Caco-2 (cell line): Measurements from ENCODE around the gene PHACTR1. TPM values are rescaled to one million over a fixed set of nuclear protein-coding genes. Genes with fewer than 3 reads are reported as not detected.

Experiments used
- BruUV-seq: library from RNA; stranded (reverse); fragments of 400-500 nt; replicated peaks from 2 replicates; lab custom pipeline; 2021; lab: Mats Ljungman, UMichigan
- CTCF ChIA-PET: fragments of 300-600 bp; sonication (Branson Sonifier 250); formaldehyde crosslinking; loops from one replicate; lab custom pipeline; 2022; ENCODE audit warnings: antibody characterized with exemption; lab: Charles Lee
- POLR2A ChIA-PET: fragments of 300-600 bp; sonication (Branson Sonifier 250); formaldehyde crosslinking; loops from one replicate; lab custom pipeline; 2022; ENCODE audit warnings: antibody characterized with exemption; lab: Charles Lee
- DNase-seq, 2 experiments: peaks; one replicate each; pipeline versions ENCODE4 v3.0.0 to v3.0.0-alpha.2; 2020 to 2022
- H3K27me3 ChIP-seq: replicated peaks from 2 replicates; pipeline ENCODE4 v1.6.0; 2011; ENCODE audit warnings: low read length; ENCODE audit not compliant: control insufficient read depth, insufficient read depth
- H3K36me3 ChIP-seq: 2 replicates; pipeline ENCODE4 v1.5.1; 2011; ENCODE audit warnings: low read length; ENCODE audit not compliant: control insufficient read depth, insufficient read depth
- H3K4me1 ChIP-seq: fragments of 250-450 bp; sonication (Bioruptor Pico); 2 replicates; pipeline ENCODE4 v1.5.1; 2020; ENCODE audit warnings: mild to moderate bottlenecking
- H3K4me3 ChIP-seq: 2 replicates; pipeline ENCODE4 v1.5.1; 2011; ENCODE audit warnings: low read depth, mild to moderate bottlenecking, control low read depth, low read length
- H3K9me3 ChIP-seq: fragments of 250-450 bp; sonication (Bioruptor Pico); 2 replicates; pipeline ENCODE4 v1.5.1; 2020; ENCODE audit warnings: mild to moderate bottlenecking, moderate library complexity
- H3K27ac Mint-ChIP-seq: one replicate; pipeline ENCODE4 v1.8.0; 2022; ENCODE audit warnings: mixed read lengths; ENCODE audit not compliant: unreplicated experiment
- H3K27me3 Mint-ChIP-seq: one replicate; pipeline ENCODE4 v1.8.0; 2022; ENCODE audit warnings: mixed read lengths; ENCODE audit not compliant: insufficient read depth, unreplicated experiment
- H3K36me3 Mint-ChIP-seq: one replicate; pipeline ENCODE4 v1.8.0; 2022; ENCODE audit warnings: mild to moderate bottlenecking, mixed read lengths; ENCODE audit not compliant: insufficient read depth, unreplicated experiment
- H3K4me1 Mint-ChIP-seq: one replicate; pipeline ENCODE4 v1.8.0; 2022; ENCODE audit warnings: low read depth, mixed read lengths; ENCODE audit not compliant: unreplicated experiment
- H3K4me3 Mint-ChIP-seq: one replicate; pipeline ENCODE4 v1.8.0; 2022; ENCODE audit warnings: mild to moderate bottlenecking, moderate library complexity, mixed read lengths; ENCODE audit not compliant: unreplicated experiment
- H3K9me3 Mint-ChIP-seq: one replicate; pipeline ENCODE4 v1.8.0; 2022; ENCODE audit warnings: mixed read lengths; ENCODE audit not compliant: unreplicated experiment
- CTCF ChIP-seq, 2 experiments: fragments of 200-600 bp in 1 of 2; IDR thresholded peaks; 1 replicate in 1 of 2; 2 replicates in 1 of 2; pipeline versions ENCODE4 v1.5.1 to v1.8.0; 2011 to 2022; ENCODE audit warnings: antibody characterized with exemption in 1 of 2, control low read depth in 1 of 2, inconsistent platforms in 1 of 2, low read depth in 1 of 2, low read length in 1 of 2, mild to moderate bottlenecking in 1 of 2, moderate library complexity in 1 of 2; ENCODE audit not compliant: insufficient read depth in 1 of 2, severe bottlenecking in 1 of 2, unreplicated experiment in 1 of 2
- intact Hi-C: fragments of 100-400 bp; cut with micrococcal nuclease; formaldehyde crosslinking; loops from one replicate; pipeline ENCODE4 v1.10.0; 2022; ENCODE audit not compliant: unreplicated experiment
- total RNA-seq: library from RNA; stranded (reverse); gene quantifications from 2 replicates; pipeline ENCODE4 v1.2.3, GENCODE V29; 2022

The PHACTR1 gene
- total RNA-seq, 1 experiment from 2014 or later = 0.41 TPM

DNA sequence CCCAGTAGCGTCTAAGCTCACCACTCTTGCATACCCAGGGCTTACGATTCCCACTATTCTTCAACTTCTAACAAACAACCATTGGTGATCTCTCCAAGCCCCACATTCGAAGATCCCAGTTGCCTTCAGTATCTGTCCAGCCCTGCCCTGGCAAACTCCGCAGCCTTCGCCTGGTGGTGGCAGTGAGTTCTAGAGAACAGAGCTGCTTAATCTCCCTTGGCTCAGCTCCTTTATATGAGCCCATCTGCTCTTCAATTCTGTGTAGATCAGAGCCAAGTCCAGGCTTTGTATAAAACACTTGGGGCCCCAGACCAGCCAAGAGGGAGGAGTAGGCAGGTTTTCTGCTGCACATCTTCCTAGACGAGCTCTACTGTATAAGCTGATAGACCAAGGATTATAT lies 193.3 kb downstream of the PHACTR1 start:
- Mint-ChIP-seq H3K4me3 (no peak overlapping the region), H3K4me1 (no peaks in the 10 kb centered on the region), H3K27ac (no peak overlapping the region), H3K36me3 (no peaks in the 10 kb centered on the region), H3K27me3 (peaks cover 26% of the 10 kb centered on the region), H3K9me3 (no peaks in the 10 kb centered on the region)
- CTCF ChIA-PET = no interaction called here
- intact Hi-C loops = loop anchor here (5.0 kb wide), 1 partner anchor 367 kb away; no protein-coding TSS in a partner anchor
- BruUV-seq = no TSS peak
- Histone ChIP-seq H3K9me3 (no peaks in the 10 kb centered on the region), H3K36me3 (no peaks in the 10 kb centered on the region), H3K4me3 (no peak overlapping the region), H3K27me3 (peaks cover 2% of the 10 kb centered on the region), H3K4me1 (no peaks in the 10 kb centered on the region)
- POLR2A ChIA-PET = no interaction called here
- TF ChIP-seq CTCF (IDR thresholded peaks at IDR 0.05; ENCODE audit: insufficient read depth in 1 of 2, low read depth in 1 of 2, low read length in 1 of 2, severe bottlenecking in 1 of 2, unreplicated experiment in 1 of 2) = no peak
- no peak for DNase-seq

DNA sequence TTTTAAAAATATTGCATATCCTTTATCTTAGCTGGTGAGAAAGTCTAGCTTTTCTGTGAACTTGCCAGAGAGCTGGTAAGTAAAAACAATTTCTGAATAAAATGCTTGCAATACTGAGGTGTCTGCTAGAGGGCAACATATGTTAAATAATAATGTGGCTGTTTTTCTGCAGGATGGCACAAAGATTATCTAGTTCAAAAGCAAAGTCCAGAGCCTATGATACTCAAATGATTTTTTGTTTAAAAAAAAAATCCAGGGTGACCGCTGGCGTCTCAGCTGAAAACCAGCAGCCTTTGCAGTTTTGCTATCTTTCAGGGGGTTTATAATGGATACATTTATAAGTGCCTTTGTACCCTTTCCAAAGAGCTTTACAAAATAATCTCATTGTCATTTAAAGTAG lies 194.9 kb downstream of the PHACTR1 start:
- peaks cover 25% of the 10 kb centered on the region for H3K27me3 Mint-ChIP-seq
- H3K9me3 Mint-ChIP-seq = no peaks in the 10 kb centered on the region
- H3K27ac Mint-ChIP-seq = no peak overlapping the region
- peaks cover 6% of the 10 kb centered on the region for H3K4me1 Mint-ChIP-seq
- H3K36me3 ChIP-seq = no peaks in the 10 kb centered on the region
- no peaks in the 10 kb centered on the region for H3K36me3 Mint-ChIP-seq
- intact Hi-C loops = loop anchor here (5.0 kb wide), 1 partner anchor 366 kb away; no protein-coding TSS in a partner anchor
- H3K4me1 ChIP-seq = no peaks in the 10 kb centered on the region
- peak in 1 of 2 experiments; percentile 26 for TF ChIP-seq CTCF (IDR thresholded peaks at IDR 0.05; ENCODE audit: insufficient read depth in 1 of 2, low read depth in 1 of 2, low read length in 1 of 2, severe bottlenecking in 1 of 2, unreplicated experiment in 1 of 2)
- H3K9me3 ChIP-seq = no peaks in the 10 kb centered on the region
- ChIA-PET CTCF (interaction anchor here (0.5 to 0.7 kb wide), 4 partner anchors 12 to 381 kb away, joined by 3 to 7 read pairs (median 4); no protein-coding TSS in a partner anchor), POLR2A (no interaction called here)
- DNase-seq = peak in 1 of 2 experiments; percentile 13
- H3K4me3 ChIP-seq = no peak overlapping the region
- peaks cover 2% of the 10 kb centered on the region for H3K27me3 ChIP-seq
- no peak overlapping the region for H3K4me3 Mint-ChIP-seq
- no TSS peak for BruUV-seq

DNA sequence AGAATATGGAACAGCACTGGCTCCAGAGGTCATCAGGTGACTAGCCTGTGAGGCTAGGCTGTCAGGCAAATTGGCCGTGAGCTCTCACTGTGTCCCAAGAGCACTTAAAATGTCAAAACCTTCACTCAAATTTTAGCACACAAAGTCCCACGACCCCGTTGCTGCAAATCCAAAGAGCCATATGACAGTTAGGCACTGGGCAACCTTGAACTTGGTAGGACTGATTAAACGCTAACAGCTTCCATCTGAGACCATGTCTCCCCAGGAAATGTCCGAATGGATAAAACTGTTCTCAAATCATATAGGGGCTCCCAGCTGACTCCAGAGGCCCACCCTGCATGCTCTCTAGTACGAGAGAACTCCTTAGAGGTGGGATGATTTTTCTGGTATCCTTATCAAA lies 196.6 kb downstream of the PHACTR1 start:
- TF ChIP-seq CTCF (IDR thresholded peaks at IDR 0.05; ENCODE audit: insufficient read depth in 1 of 2, low read depth in 1 of 2, low read length in 1 of 2, severe bottlenecking in 1 of 2, unreplicated experiment in 1 of 2) = no peak
- Histone ChIP-seq H3K9me3 (no peaks in the 10 kb centered on the region), H3K4me3 (no peak overlapping the region), H3K4me1 (no peaks in the 10 kb centered on the region), H3K27me3 (peaks cover 2% of the 10 kb centered on the region), H3K36me3 (no peaks in the 10 kb centered on the region)
- BruUV-seq = no TSS peak
- CTCF ChIA-PET = interaction anchor here (0.6 kb wide), 1 partner anchor 133 kb away, joined by 3 read pairs; no protein-coding TSS in a partner anchor
- Mint-ChIP-seq H3K9me3 (no peaks in the 10 kb centered on the region), H3K36me3 (no peaks in the 10 kb centered on the region), H3K4me1 (peaks cover 6% of the 10 kb centered on the region), H3K27ac (no peak overlapping the region), H3K27me3 (peaks cover 22% of the 10 kb centered on the region), H3K4me3 (no peak overlapping the region)
- POLR2A ChIA-PET = no interaction called here
- no peak for DNase-seq
- intact Hi-C loops = loop anchor here (5.0 kb wide), 1 partner anchor 364 kb away; no protein-coding TSS in a partner anchor
